ENCODE measurements around the gene ATXN7.

Gene ATXN7

GRCh38 chr3:63847718-63848450 lies 15.8 kb upstream of the ATXN7 start:
- H3K9me3 Mint-ChIP-seq: peaks cover 3% of the 10 kb centered on the region
- TF ChIP-seq, protein P1, sequence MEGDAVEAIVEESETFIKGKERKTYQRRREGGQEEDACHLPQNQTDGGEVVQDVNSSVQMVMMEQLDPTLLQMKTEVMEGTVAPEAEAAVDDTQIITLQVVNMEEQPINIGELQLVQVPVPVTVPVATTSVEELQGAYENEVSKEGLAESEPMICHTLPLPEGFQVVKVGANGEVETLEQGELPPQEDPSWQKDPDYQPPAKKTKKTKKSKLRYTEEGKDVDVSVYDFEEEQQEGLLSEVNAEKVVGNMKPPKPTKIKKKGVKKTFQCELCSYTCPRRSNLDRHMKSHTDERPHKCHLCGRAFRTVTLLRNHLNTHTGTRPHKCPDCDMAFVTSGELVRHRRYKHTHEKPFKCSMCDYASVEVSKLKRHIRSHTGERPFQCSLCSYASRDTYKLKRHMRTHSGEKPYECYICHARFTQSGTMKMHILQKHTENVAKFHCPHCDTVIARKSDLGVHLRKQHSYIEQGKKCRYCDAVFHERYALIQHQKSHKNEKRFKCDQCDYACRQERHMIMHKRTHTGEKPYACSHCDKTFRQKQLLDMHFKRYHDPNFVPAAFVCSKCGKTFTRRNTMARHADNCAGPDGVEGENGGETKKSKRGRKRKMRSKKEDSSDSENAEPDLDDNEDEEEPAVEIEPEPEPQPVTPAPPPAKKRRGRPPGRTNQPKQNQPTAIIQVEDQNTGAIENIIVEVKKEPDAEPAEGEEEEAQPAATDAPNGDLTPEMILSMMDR (IDR thresholded peaks at IDR 0.05): no peak
- H3K27me3 Mint-ChIP-seq (ENCODE audit: low read depth, poor library complexity): no peaks in the 10 kb centered on the region
- no peak overlapping the region for H3K4me3 Mint-ChIP-seq
- DNase-seq: no peak
- H3K36me3 Mint-ChIP-seq (ENCODE audit: low read depth): peaks cover 37% of the 10 kb centered on the region
- peaks cover 35% of the 10 kb centered on the region for H3K4me1 Mint-ChIP-seq
- peak overlapping the region; percentile 67 for H3K27ac Mint-ChIP-seq

DNA sequence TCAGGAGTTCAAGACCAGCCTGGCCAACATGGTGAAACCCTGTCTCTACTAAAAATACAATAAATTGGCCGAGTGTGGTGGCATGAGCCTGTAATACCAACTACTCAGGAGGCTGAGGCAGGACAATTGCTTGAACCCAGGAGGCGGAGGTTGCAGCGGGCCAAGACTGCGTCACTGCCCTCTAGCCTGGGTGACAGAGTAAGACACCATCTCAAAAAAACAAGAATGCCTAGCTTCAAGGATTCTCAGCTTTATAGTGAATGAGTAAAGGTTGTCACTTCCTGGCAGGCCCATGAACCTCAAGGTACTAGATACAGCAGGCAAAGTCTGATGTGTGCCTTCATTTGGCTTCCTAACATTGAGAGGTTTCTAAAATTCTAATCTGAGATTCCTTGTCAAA lies 14.5 kb upstream of the ATXN7 start:
- H3K27ac Mint-ChIP-seq: no peak overlapping the region
- TF ChIP-seq, protein P1 (IDR thresholded peaks at IDR 0.05): no peak
- DNase-seq: no peak

GRCh38 chr3:63851287-63851686 lies 12.4 kb upstream of the ATXN7 start:
- DNase-seq: no peak
- Mint-ChIP-seq H3K36me3 (ENCODE audit: low read depth) (peaks cover 28% of the 10 kb centered on the region), H3K9me3 (no peaks in the 10 kb centered on the region), H3K4me3 (no peak overlapping the region), H3K27ac (no peak overlapping the region), H3K27me3 (ENCODE audit: low read depth, poor library complexity) (no peaks in the 10 kb centered on the region), H3K4me1 (peaks cover 10% of the 10 kb centered on the region)
- TF ChIP-seq, protein P1 (IDR thresholded peaks at IDR 0.05): no peak

More for the DNA sequence above, 14.5 kb upstream of the ATXN7 start:
- Mint-ChIP-seq H3K4me1 (peaks cover 30% of the 10 kb centered on the region), H3K27me3 (ENCODE audit: low read depth, poor library complexity) (no peaks in the 10 kb centered on the region), H3K9me3 (no peaks in the 10 kb centered on the region), H3K36me3 (ENCODE audit: low read depth) (peaks cover 24% of the 10 kb centered on the region), H3K4me3 (no peak overlapping the region)

GRCh38 chr3:63853106-63853505 lies 10.6 kb upstream of the ATXN7 start:
- TF ChIP-seq, protein P1 (IDR thresholded peaks at IDR 0.05): no peak
- Mint-ChIP-seq H3K27me3 (ENCODE audit: low read depth, poor library complexity) (no peaks in the 10 kb centered on the region), H3K9me3 (no peaks in the 10 kb centered on the region), H3K4me3 (no peak overlapping the region), H3K4me1 (peaks cover 5% of the 10 kb centered on the region), H3K27ac (no peak overlapping the region), H3K36me3 (ENCODE audit: low read depth) (peaks cover 29% of the 10 kb centered on the region)
- no peak for DNase-seq

DNA sequence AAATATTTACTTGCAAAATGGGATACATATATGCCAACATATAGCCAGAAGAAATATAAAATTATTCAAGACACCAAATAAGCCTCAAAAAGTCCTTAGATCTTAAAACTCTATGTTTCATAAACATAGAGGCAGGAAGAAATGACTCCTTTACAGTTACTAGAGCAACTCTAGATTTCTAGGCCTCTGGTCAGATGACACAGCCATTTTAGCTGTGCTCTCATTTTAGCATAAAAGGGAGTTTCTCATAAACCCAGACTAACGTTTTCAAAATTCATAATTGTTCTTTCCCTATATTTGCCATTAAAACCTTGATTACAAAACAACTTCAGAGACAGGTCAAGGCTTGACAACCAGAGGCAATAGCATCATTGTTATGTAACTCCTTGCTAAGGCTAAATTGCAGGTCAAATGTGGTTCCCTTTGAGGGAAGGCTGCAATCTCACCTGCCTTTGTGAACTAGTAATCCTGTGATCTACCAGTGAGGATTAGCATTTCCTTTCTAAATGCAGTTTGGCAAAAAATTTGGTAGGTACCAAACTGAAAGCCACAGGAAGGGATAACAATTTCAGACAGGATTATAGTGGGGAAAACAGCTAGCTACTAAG lies 8.2 kb upstream of the ATXN7 start:
- Mint-ChIP-seq H3K4me1 (peaks cover 11% of the 10 kb centered on the region), H3K27ac (no peak overlapping the region), H3K27me3 (ENCODE audit: low read depth, poor library complexity) (no peaks in the 10 kb centered on the region), H3K9me3 (no peaks in the 10 kb centered on the region), H3K4me3 (no peak overlapping the region), H3K36me3 (ENCODE audit: low read depth) (peaks cover 29% of the 10 kb centered on the region)
- DNase-seq: no peak
- TF ChIP-seq, protein P1 (IDR thresholded peaks at IDR 0.05): no peak

GRCh38 chr3:63857311-63857710 lies 6.4 kb upstream of the ATXN7 start:
- no peak overlapping the region for H3K27ac Mint-ChIP-seq
- no peak overlapping the region for H3K4me3 Mint-ChIP-seq
- H3K4me1 Mint-ChIP-seq: peaks cover 24% of the 10 kb centered on the region
- no peaks in the 10 kb centered on the region for H3K9me3 Mint-ChIP-seq
- TF ChIP-seq, protein P1 (IDR thresholded peaks at IDR 0.05): no peak
- no peak for DNase-seq
- no peaks in the 10 kb centered on the region for H3K27me3 Mint-ChIP-seq (ENCODE audit: low read depth, poor library complexity)
- H3K36me3 Mint-ChIP-seq (ENCODE audit: low read depth): peaks cover 16% of the 10 kb centered on the region

All from nephron progenitor cell (in vitro differentiated cells).